ENCODE results near the gene BPIFB4.

- TF ChIP-seq CTCF (conservative IDR thresholded peaks at IDR 0.05; ENCODE audit: low read depth in 2 of 2) (no peak), EZH2phosphoT487 (IDR thresholded peaks at IDR 0.05; ENCODE audit: unreplicated experiment) (no peak), REST (IDR thresholded peaks at IDR 0.05; ENCODE audit: unreplicated experiment) (no peak)
Observed at GRCh38 chr20:33137195-33137594, 57.8 kb downstream of the BPIFB4 start.

Measured in GM23338 (cell line).